ENCODE measurements around the gene ZNF254.
"Not testable (repeated sequence)": the region's sequence is repeated elsewhere in the genome, so short reads cannot be mapped to it uniquely, and the experiment has no call there.

Gene ZNF254

GRCh38 chr19:24072720-24073119, 14.3 kb upstream of the ZNF254 start:
- Histone ChIP-seq H3K4me1 (ENCODE audit: low read depth, poor library complexity, severe bottlenecking) (no peaks in the 10 kb centered on the region), H3K79me2 (ENCODE audit: insufficient read depth, low read depth) (no peaks in the 10 kb centered on the region), H3K27ac (no peak overlapping the region), H3K9ac (no peak overlapping the region), H3K4me2 (no peak overlapping the region), H3K27me3 (ENCODE audit: insufficient read depth, low read depth) (no peaks in the 10 kb centered on the region), H4K20me1 (ENCODE audit: insufficient read depth) (no peaks in the 10 kb centered on the region), H3K4me3 (IDR thresholded peaks at IDR 0.05; ENCODE audit: insufficient read depth, low read depth, low read length) (no peak overlapping the region), H2AFZ (ENCODE audit: low read depth) (no peak overlapping the region), H3K36me3 (ENCODE audit: insufficient read depth) (no peaks in the 10 kb centered on the region)
- no peak for TF ChIP-seq CTCF (conservative IDR thresholded peaks at IDR 0.05; ENCODE audit: low read depth, low read length)

- Histone ChIP-seq H3K9ac (no peak overlapping the region), H3K4me2 (no peak overlapping the region), H2AFZ (ENCODE audit: low read depth) (no peak overlapping the region), H3K27ac (no peak overlapping the region), H3K4me3 (IDR thresholded peaks at IDR 0.05; ENCODE audit: insufficient read depth, low read depth, low read length) (no peak overlapping the region), H3K36me3 (ENCODE audit: insufficient read depth) (no peaks in the 10 kb centered on the region), H4K20me1 (ENCODE audit: insufficient read depth) (no peaks in the 10 kb centered on the region), H3K4me1 (ENCODE audit: low read depth, poor library complexity, severe bottlenecking) (no peaks in the 10 kb centered on the region), H3K79me2 (ENCODE audit: insufficient read depth, low read depth) (no peaks in the 10 kb centered on the region), H3K27me3 (ENCODE audit: insufficient read depth, low read depth) (no peaks in the 10 kb centered on the region)
- no peak for TF ChIP-seq CTCF (conservative IDR thresholded peaks at IDR 0.05; ENCODE audit: low read depth, low read length)
Observed at GRCh38 chr19:24073807-24074206, 13.2 kb upstream of the ZNF254 start.

- Histone ChIP-seq H3K4me1 (ENCODE audit: low read depth, poor library complexity, severe bottlenecking) (no peaks in the 10 kb centered on the region), H3K4me2 (no peak overlapping the region), H4K20me1 (ENCODE audit: insufficient read depth) (no peaks in the 10 kb centered on the region), H2AFZ (ENCODE audit: low read depth) (no peak overlapping the region), H3K27ac (no peak overlapping the region), H3K36me3 (ENCODE audit: insufficient read depth) (no peaks in the 10 kb centered on the region), H3K79me2 (ENCODE audit: insufficient read depth, low read depth) (no peaks in the 10 kb centered on the region), H3K4me3 (IDR thresholded peaks at IDR 0.05; ENCODE audit: insufficient read depth, low read depth, low read length) (no peak overlapping the region), H3K27me3 (ENCODE audit: insufficient read depth, low read depth) (no peaks in the 10 kb centered on the region), H3K9ac (no peak overlapping the region)
- TF ChIP-seq CTCF (conservative IDR thresholded peaks at IDR 0.05; ENCODE audit: low read depth, low read length): no peak
Observed at GRCh38 chr19:24074720-24075454, 12.1 kb upstream of the ZNF254 start.

- H3K79me2 ChIP-seq (ENCODE audit: insufficient read depth, low read depth); H3K27ac ChIP-seq; H3K27me3 ChIP-seq (ENCODE audit: insufficient read depth, low read depth); H4K20me1 ChIP-seq (ENCODE audit: insufficient read depth); H3K4me3 ChIP-seq (IDR thresholded peaks at IDR 0.05; ENCODE audit: insufficient read depth, low read depth, low read length); H3K9ac ChIP-seq; H3K36me3 ChIP-seq (ENCODE audit: insufficient read depth); H3K4me1 ChIP-seq (ENCODE audit: low read depth, poor library complexity, severe bottlenecking); H2AFZ ChIP-seq (ENCODE audit: low read depth); H3K4me2 ChIP-seq: not testable (repeated sequence)
Observed at GRCh38 chr19:24075530-24075929, 11.5 kb upstream of the ZNF254 start.

GRCh38 chr19:24078680-24079079, 8.3 kb upstream of the ZNF254 start:
- no peaks in the 10 kb centered on the region for H3K4me1 ChIP-seq (ENCODE audit: low read depth, poor library complexity, severe bottlenecking)
- no peaks in the 10 kb centered on the region for H3K79me2 ChIP-seq (ENCODE audit: insufficient read depth, low read depth)
- TF ChIP-seq CTCF (conservative IDR thresholded peaks at IDR 0.05; ENCODE audit: low read depth, low read length): no peak
- no peak overlapping the region for H3K9ac ChIP-seq
- H3K4me3 ChIP-seq (IDR thresholded peaks at IDR 0.05; ENCODE audit: insufficient read depth, low read depth, low read length): no peak overlapping the region
- no peaks in the 10 kb centered on the region for H4K20me1 ChIP-seq (ENCODE audit: insufficient read depth)
- H3K27ac ChIP-seq: no peak overlapping the region
- H3K4me2 ChIP-seq: no peak overlapping the region
- no peak overlapping the region for H2AFZ ChIP-seq (ENCODE audit: low read depth)
- H3K27me3 ChIP-seq (ENCODE audit: insufficient read depth, low read depth): no peaks in the 10 kb centered on the region
- H3K36me3 ChIP-seq (ENCODE audit: insufficient read depth): no peaks in the 10 kb centered on the region

All from KMS-11 (cell line).